ENCODE measurements around the gene GABPB2.

DNA sequence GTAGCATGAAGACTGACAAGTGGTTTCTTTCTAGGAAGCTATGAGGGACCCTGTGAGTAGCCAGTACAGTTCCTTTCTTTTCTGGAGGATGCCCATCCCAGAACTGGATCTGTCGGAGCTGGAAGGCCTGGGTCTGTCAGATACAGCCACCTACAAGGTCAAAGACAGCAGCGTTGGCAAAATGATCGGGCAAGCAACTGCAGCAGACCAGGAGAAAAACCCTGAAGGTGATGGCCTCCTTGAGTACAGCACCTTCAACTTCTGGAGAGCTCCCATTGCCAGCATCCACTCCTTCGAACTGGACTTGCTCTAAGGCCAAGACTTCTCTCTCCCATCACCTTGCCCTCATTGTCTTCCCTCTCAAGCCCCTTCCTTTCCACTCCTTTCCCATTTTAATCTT lies 3.4 kb upstream of the GABPB2 start:
- TF ChIP-seq CTCF (conservative IDR thresholded peaks at IDR 0.05; ENCODE audit: low read depth, low read length) (no peak), EZH2 (IDR thresholded peaks at IDR 0.05; ENCODE audit: borderline replicate concordance, low read depth, low read length, poor library complexity, severe bottlenecking) (no peak)
